HG03135 (cell line): ENCODE measurements around the gene IARS2.
"Not testable (repeated sequence)": the region's sequence is repeated elsewhere in the genome, so short reads cannot be mapped to it uniquely, and the experiment has no call there.

Source experiments
- ATAC-seq: cut with Tn5 transposase; IDR thresholded peaks from one replicate; pipeline ENCODE4 v1.9.1; 2021; ENCODE audit warnings: mild to moderate bottlenecking, moderate library complexity; ENCODE audit not compliant: unreplicated experiment

IARS2 gene

DNA sequence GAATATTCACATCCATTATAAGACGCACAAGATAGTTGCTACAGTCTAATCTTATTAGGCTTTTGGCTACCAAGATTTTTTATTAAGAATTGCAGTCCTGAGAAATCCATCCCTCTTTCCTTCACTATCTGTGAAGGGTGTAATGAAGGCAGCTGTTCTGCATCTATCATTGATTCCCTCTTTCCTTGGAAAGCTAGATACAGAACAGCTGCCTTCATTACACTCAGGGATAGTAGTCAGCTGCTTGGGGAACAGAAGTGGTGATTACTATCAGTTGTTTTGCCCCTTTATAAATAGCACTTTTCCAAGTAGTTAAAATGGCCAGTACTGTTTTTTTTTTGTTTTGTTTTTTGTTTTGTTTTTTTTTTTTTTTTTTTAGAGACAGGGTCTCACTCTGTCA, 70.2 kb downstream of the IARS2 start:
- ATAC-seq, result no peak

DNA sequence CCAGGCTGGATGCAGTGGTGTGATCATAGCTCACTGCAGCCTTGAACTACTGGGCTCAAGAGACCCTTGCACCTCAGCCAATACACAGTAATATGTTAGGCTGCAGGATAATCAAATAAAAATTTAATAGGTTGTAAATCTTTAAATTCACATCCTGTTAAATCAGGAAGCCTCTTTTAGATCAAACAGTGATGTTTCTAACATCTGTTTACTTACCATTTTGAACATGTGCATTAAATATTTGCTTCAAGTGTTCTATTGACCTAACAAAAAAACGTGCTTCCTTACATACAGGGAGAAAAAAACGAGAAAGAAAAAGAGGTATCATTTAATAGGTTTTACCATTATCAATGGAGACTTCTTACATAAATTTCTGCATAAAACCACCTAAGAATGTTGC, 70.6 kb downstream of the IARS2 start:
- ATAC-seq, result no peak

DNA sequence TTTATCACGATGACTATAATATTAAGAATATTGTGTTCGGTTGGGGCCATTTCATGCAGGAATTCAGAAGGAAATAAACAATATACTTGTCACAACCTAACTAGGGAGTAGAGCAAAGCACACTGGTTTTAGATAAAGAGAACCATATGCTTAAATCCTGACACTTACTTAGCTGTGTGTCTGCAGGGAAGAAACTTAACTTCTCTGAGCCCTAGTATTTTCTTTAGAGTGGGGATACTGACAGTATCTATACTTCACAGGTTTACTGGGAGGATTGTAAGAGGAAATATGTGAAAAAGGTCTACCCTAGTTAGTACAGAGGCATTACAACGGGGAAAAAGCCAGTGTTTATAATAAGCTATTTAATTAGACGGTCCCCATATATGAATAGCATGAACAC, 72.9 kb downstream of the IARS2 start:
- no peak for ATAC-seq

DNA sequence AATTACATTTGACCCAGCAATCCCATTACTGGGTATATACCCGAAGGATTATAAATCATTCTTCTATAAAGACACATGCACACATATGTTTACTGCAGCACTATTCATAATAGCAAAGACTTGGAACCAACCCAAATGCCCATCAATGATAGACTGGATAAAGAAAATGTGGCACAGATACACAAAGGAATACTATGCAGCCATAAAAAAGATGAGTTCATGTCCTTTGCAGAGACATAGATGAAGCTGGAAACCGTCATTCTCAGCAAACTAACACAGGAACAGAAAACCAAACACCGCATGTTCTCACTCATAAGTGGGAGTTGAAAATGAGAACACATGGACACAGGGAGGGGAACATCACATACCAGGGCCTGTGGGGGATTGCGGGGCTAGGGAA, 76.0 kb downstream of the IARS2 start:
- not testable (repeated sequence) for ATAC-seq

GRCh38 chr1:220170836-220171526, 77.0 kb downstream of the IARS2 start:
- no peak for ATAC-seq

GRCh38 chr1:220176540-220176939, 82.6 kb downstream of the IARS2 start:
- no peak for ATAC-seq

- no peak for ATAC-seq
Measured at GRCh38 chr1:220182111-220182510, 88.2 kb downstream of the IARS2 start.

- ATAC-seq, result no peak
Measured at GRCh38 chr1:220182656-220183055, 88.7 kb downstream of the IARS2 start.

GRCh38 chr1:220184506-220184905, 90.6 kb downstream of the IARS2 start:
- ATAC-seq, result no peak

DNA sequence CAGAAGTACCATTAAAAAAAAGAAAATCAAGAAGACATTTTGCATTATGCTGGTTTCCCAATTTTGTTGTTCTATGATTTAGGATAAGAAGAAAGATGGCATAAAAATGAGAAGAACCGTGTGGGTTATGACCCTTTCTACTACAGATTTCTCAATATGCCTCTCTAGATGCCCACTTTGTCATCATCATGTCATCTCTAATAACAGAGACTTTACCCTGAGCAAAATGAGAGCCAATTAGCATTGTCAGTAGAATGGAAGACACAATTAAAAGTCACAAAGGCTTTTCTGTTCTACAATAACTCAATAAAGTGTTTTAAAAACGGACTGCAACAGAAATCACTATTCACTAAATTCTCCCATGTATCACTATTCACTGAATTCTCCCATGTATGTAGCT, 92.8 kb downstream of the IARS2 start:
- ATAC-seq, result no peak

- no peak for ATAC-seq
Measured at GRCh38 chr1:220188538-220188937, 94.6 kb downstream of the IARS2 start.

- ATAC-seq, result no peak
Measured at GRCh38 chr1:220189750-220190347, 95.9 kb downstream of the IARS2 start.

DNA sequence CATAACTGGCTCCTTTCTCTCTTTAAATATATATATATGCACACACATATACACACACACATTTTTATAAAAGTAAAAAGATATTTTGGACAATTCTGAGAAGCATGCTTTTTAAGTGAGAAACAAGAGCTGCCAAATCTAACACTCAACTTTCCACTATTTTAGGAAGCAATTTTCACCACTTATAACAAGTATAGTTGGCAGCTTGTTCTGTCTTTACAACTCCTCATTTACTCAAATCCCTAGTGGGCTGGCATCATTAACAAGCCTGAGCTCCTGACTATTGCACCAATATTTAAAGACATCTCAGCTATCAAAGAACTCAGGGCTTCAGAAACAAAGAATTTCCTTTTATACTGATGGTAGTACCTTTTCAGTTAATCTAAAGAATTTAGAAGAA, 101.8 kb downstream of the IARS2 start:
- ATAC-seq, result no peak
